ENCODE data around the gene GATM. TPM values are rescaled to one million over a fixed set of nuclear protein-coding genes. Genes with fewer than 3 reads are reported as not detected.

GATM gene
- total RNA-seq, 2 donors from 2014 or later, result 1,064 to 1,447 TPM

DNA sequence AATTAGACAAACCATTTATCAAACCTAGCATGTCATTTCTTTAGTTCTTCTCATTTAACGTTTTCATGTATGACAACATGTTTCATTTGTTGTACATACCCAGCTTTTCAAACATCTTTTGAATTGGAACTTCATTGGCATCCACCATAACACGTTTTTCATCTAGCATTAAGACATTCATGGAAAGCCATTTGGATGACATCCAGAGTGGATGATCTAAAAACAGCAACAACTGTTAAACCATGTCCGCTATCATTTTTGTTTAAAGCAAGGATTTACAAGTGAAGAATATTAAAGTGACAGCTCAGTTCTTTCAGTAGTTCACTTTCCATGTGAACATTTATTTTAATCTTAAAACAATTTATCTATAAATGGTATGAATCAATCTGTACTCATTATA lies 14.5 kb downstream of the GATM start:
- H3K9me3 ChIP-seq, result no peaks in the 10 kb centered on the region
- ATAC-seq, result no peak
- peaks cover 96% of the 10 kb centered on the region for H3K4me1 ChIP-seq
- 20 to 22% methylated on average over 3 of the region's 3 CpGs for WGBS, 2 donors
- TF ChIP-seq, protein P1, sequence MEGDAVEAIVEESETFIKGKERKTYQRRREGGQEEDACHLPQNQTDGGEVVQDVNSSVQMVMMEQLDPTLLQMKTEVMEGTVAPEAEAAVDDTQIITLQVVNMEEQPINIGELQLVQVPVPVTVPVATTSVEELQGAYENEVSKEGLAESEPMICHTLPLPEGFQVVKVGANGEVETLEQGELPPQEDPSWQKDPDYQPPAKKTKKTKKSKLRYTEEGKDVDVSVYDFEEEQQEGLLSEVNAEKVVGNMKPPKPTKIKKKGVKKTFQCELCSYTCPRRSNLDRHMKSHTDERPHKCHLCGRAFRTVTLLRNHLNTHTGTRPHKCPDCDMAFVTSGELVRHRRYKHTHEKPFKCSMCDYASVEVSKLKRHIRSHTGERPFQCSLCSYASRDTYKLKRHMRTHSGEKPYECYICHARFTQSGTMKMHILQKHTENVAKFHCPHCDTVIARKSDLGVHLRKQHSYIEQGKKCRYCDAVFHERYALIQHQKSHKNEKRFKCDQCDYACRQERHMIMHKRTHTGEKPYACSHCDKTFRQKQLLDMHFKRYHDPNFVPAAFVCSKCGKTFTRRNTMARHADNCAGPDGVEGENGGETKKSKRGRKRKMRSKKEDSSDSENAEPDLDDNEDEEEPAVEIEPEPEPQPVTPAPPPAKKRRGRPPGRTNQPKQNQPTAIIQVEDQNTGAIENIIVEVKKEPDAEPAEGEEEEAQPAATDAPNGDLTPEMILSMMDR (IDR thresholded peaks at IDR 0.05), result no peak
- no peak for TF ChIP-seq POLR2A (IDR thresholded peaks at IDR 0.05)
- DNase-seq, result no peak
- no peaks in the 10 kb centered on the region for H3K27me3 ChIP-seq
- no peak overlapping the region for H3K4me3 ChIP-seq
- peaks cover 18 to 54% of the 10 kb centered on the region in 2 donors for H3K36me3 ChIP-seq (replicated peaks in 1 of 2; ENCODE audit: insufficient read depth in 1 of 2, low read depth in 2 of 2)
- intact Hi-C loops (cut with DNase I), result no loop called here
- peak overlapping the region in 2 of 4 donors; percentile 30 to 94 for H3K27ac ChIP-seq

DNA sequence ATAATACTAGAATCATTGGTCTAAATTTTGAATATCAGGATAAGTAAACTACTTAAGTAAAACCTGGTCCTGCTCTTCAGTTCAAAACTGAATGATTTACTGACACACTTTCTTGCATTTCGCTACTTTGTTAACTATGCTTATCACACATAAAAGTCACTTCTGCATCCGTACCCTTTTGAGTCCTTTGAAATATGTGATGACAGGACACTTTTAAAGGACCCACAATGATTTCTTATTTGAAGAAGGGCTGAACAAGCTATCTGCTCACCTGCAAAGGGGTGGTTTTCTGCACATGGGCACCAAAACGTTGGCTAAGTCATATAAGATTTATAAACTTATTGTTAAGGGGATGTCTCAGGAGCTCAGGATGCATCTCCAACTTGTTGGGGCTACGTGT lies 15.0 kb downstream of the GATM start:
- no peak for ATAC-seq
- Histone ChIP-seq H3K4me3 (no peak overlapping the region), H3K4me1 (peaks cover 91% of the 10 kb centered on the region), H3K27ac (peak overlapping the region in 3 of 4 donors; percentile 10 to 45 (median 29)), H3K36me3 (replicated peaks in 1 of 2; ENCODE audit: insufficient read depth in 1 of 2, low read depth in 2 of 2) (peaks cover 18 to 54% of the 10 kb centered on the region in 2 donors), H3K9me3 (no peaks in the 10 kb centered on the region), H3K27me3 (no peaks in the 10 kb centered on the region)
- DNase-seq, result no peak
- TF ChIP-seq, protein P1 (IDR thresholded peaks at IDR 0.05), result no peak
- TF ChIP-seq POLR2A (IDR thresholded peaks at IDR 0.05), result no peak
- 31 to 34% methylated on average over 4 of the region's 4 CpGs for WGBS, 2 donors
- intact Hi-C loops (cut with DNase I), result no loop called here

DNA sequence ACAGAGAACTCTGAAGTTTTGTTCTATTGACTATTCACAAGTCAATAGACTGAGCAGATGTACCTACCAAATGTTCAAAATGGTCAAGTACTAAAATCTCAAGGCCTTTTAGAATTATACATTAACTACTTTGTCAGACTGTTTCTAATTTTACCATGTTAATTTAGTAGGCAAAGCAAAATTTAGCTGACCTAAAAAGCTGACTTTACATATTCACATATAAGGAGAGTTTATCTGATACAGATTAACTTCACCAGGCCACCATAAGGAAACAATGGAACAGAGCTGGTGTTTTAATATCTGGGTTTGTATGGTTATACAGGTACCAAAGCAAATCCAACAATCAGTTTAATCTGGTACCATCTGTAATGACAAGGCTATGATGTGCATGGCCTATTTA lies 15.9 kb downstream of the GATM start:
- H3K27ac ChIP-seq, result peak overlapping the region in 3 of 4 donors; percentile 23 to 50 (median 45)
- TF ChIP-seq, protein P1 (IDR thresholded peaks at IDR 0.05), result no peak
- no peak for TF ChIP-seq POLR2A (IDR thresholded peaks at IDR 0.05)
- peaks cover 18 to 52% of the 10 kb centered on the region in 2 donors for H3K36me3 ChIP-seq (replicated peaks in 1 of 2; ENCODE audit: insufficient read depth in 1 of 2, low read depth in 2 of 2)
- no peaks in the 10 kb centered on the region for H3K27me3 ChIP-seq
- H3K4me1 ChIP-seq, result peaks cover 82% of the 10 kb centered on the region
- H3K4me3 ChIP-seq, result no peak overlapping the region
- ATAC-seq, result no peak
- no peak for DNase-seq
- intact Hi-C loops (cut with DNase I), result no loop called here
- H3K9me3 ChIP-seq, result no peaks in the 10 kb centered on the region

DNA sequence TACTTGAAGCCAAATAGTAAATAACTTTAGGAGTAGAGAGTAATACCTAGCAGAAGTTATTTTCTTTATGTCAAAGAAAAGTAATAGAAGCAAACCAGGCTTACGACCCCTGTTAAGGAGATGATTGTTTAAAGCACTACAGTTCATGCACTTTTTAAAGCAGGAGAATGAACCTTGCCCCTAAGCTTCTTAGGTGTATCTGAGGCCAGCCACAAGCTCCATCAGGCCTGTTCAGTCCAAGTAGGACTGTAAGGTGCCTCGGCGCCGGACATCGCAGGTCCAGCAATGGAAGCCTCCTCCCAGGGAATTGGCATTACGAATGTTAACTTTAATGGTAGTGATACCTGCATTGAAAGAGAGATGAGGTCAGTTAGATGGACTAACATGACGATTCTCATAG lies 16.5 kb downstream of the GATM start:
- no peak overlapping the region for H3K4me3 ChIP-seq
- TF ChIP-seq, protein P1 (IDR thresholded peaks at IDR 0.05), result no peak
- no peak for TF ChIP-seq POLR2A (IDR thresholded peaks at IDR 0.05)
- no peak for DNase-seq
- no peaks in the 10 kb centered on the region for H3K9me3 ChIP-seq
- H3K27me3 ChIP-seq, result no peaks in the 10 kb centered on the region
- WGBS, 2 donors, result 53 to 54% methylated on average over 7 of the region's 7 CpGs
- peaks cover 18 to 52% of the 10 kb centered on the region in 2 donors for H3K36me3 ChIP-seq (replicated peaks in 1 of 2; ENCODE audit: insufficient read depth in 1 of 2, low read depth in 2 of 2)
- peak overlapping the region in 3 of 4 donors; percentile 23 to 50 (median 45) for H3K27ac ChIP-seq
- intact Hi-C loops (cut with DNase I), result no loop called here
- peak; percentile 16 for ATAC-seq
- peaks cover 77% of the 10 kb centered on the region for H3K4me1 ChIP-seq

DNA sequence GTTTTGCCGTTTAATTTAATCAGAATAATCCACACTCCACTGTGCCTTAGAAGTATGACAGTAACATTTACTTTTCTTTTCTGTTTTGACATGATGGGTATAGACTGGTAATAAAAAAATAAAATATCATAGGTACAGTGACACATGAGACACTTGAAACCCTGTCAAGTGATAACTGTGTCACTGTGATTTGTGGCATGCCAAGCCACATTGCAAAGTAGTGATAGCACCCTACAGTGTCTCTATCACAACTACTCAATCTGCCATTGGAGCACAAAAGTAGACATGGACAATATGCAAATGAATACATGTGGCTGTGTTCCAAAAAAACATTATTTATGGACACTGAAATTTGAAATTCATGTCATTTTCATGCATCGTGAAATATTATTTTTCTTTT lies 22.5 kb downstream of the GATM start:
- intact Hi-C loops (cut with DNase I), result no loop called here
- Histone ChIP-seq H3K4me1 (peaks cover 25% of the 10 kb centered on the region), H3K27me3 (no peaks in the 10 kb centered on the region), H3K4me3 (no peak overlapping the region), H3K36me3 (replicated peaks in 1 of 2; ENCODE audit: insufficient read depth in 1 of 2, low read depth in 2 of 2) (peaks cover 0 to 14% of the 10 kb centered on the region in 2 donors), H3K27ac (peak overlapping the region in 1 of 4 donors; percentile 3), H3K9me3 (no peaks in the 10 kb centered on the region)
- no peak for TF ChIP-seq POLR2A (IDR thresholded peaks at IDR 0.05)
- TF ChIP-seq, protein P1 (IDR thresholded peaks at IDR 0.05), result no peak
- DNase-seq (no peak), ATAC-seq (no peak)
- 37 to 43% methylated on average over 2 of the region's 2 CpGs for WGBS, 2 donors
